Measurements from ENCODE around the gene SLC2A6.

The SLC2A6 gene

DNA sequence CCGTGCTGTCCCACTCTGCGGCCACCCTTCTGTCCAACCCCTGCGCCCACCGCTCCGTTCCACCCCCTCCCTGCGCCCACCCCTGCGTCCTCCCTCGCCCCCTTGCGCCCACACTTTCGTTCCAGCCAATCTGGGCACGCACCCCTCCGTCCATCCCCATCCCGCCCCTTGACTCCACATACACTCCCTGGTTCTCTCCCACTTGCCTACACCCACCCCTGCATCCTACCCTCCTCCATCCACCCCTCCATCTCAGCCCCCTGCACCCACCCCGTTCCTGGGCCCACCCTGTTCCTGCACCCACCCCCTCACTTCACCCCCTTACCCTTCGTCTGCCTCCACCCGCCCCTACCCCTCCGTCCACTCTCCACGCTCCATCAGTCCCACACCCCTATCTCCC, 49.7 kb downstream of the SLC2A6 start:
- Histone ChIP-seq H3K27me3 (ENCODE audit: insufficient read depth, poor library complexity, severe bottlenecking) (peaks cover 8% of the 10 kb centered on the region), H3K4me3 (replicated peaks; ENCODE audit: insufficient read depth, low read length) (no peak overlapping the region), H3K27ac (replicated peaks) (no peak overlapping the region)
- TF ChIP-seq POLR2AphosphoS5 (IDR thresholded peaks at IDR 0.05; ENCODE audit: low read depth): no peak
- TF ChIP-seq GABPA (IDR thresholded peaks at IDR 0.05; ENCODE audit: low read depth): no peak
- TF ChIP-seq, protein P1, sequence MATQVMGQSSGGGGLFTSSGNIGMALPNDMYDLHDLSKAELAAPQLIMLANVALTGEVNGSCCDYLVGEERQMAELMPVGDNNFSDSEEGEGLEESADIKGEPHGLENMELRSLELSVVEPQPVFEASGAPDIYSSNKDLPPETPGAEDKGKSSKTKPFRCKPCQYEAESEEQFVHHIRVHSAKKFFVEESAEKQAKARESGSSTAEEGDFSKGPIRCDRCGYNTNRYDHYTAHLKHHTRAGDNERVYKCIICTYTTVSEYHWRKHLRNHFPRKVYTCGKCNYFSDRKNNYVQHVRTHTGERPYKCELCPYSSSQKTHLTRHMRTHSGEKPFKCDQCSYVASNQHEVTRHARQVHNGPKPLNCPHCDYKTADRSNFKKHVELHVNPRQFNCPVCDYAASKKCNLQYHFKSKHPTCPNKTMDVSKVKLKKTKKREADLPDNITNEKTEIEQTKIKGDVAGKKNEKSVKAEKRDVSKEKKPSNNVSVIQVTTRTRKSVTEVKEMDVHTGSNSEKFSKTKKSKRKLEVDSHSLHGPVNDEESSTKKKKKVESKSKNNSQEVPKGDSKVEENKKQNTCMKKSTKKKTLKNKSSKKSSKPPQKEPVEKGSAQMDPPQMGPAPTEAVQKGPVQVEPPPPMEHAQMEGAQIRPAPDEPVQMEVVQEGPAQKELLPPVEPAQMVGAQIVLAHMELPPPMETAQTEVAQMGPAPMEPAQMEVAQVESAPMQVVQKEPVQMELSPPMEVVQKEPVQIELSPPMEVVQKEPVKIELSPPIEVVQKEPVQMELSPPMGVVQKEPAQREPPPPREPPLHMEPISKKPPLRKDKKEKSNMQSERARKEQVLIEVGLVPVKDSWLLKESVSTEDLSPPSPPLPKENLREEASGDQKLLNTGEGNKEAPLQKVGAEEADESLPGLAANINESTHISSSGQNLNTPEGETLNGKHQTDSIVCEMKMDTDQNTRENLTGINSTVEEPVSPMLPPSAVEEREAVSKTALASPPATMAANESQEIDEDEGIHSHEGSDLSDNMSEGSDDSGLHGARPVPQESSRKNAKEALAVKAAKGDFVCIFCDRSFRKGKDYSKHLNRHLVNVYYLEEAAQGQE (IDR thresholded peaks at IDR 0.05; ENCODE audit: insufficient replicate concordance, low read depth): no peak
- TF ChIP-seq, protein P2, sequence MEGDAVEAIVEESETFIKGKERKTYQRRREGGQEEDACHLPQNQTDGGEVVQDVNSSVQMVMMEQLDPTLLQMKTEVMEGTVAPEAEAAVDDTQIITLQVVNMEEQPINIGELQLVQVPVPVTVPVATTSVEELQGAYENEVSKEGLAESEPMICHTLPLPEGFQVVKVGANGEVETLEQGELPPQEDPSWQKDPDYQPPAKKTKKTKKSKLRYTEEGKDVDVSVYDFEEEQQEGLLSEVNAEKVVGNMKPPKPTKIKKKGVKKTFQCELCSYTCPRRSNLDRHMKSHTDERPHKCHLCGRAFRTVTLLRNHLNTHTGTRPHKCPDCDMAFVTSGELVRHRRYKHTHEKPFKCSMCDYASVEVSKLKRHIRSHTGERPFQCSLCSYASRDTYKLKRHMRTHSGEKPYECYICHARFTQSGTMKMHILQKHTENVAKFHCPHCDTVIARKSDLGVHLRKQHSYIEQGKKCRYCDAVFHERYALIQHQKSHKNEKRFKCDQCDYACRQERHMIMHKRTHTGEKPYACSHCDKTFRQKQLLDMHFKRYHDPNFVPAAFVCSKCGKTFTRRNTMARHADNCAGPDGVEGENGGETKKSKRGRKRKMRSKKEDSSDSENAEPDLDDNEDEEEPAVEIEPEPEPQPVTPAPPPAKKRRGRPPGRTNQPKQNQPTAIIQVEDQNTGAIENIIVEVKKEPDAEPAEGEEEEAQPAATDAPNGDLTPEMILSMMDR (IDR thresholded peaks at IDR 0.05; ENCODE audit: insufficient read depth, low read length): no peak
- TF ChIP-seq SPI1 (IDR thresholded peaks at IDR 0.05; ENCODE audit: borderline replicate concordance, low read depth): no peak
- DNase-seq (ENCODE audit: low read depth in 1 of 2, low spot score in 1 of 2): no peak

DNA sequence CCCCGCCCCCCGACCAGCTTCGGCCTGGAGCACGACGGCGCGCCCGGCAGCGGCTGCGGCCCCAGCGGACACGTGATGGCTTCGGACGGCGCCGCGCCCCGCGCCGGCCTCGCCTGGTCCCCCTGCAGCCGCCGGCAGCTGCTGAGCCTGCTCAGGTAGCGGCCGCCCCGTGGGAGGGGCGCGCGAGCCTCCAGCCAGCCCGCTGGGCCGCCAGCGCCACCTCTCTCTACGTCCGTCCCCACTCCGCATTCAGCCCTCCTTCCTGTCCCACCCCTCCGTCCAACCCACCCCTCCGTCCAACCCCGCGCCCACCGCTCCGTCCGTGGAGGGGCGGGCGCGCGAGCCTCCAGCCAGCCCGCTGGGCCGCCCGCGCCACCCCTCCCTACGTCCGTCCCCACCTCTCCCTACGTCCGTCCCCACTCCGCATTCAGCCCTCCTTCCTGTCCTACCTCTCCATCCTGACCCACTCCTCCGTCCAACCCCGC, 50.2 kb downstream of the SLC2A6 start:
- H3K27me3 ChIP-seq (ENCODE audit: insufficient read depth, poor library complexity, severe bottlenecking): peaks cover 8% of the 10 kb centered on the region
- no peak overlapping the region for H3K27ac ChIP-seq (replicated peaks)
- no peak overlapping the region for H3K4me3 ChIP-seq (replicated peaks; ENCODE audit: insufficient read depth, low read length)
- TF ChIP-seq GABPA (IDR thresholded peaks at IDR 0.05; ENCODE audit: low read depth): no peak
- TF ChIP-seq, protein P1 (IDR thresholded peaks at IDR 0.05; ENCODE audit: insufficient replicate concordance, low read depth): no peak
- no peak for TF ChIP-seq SPI1 (IDR thresholded peaks at IDR 0.05; ENCODE audit: borderline replicate concordance, low read depth)
- TF ChIP-seq, protein P2 (IDR thresholded peaks at IDR 0.05; ENCODE audit: insufficient read depth, low read length): no peak
- TF ChIP-seq POLR2AphosphoS5 (IDR thresholded peaks at IDR 0.05; ENCODE audit: low read depth): no peak
- DNase-seq (ENCODE audit: low read depth in 1 of 2, low spot score in 1 of 2): no peak

DNA sequence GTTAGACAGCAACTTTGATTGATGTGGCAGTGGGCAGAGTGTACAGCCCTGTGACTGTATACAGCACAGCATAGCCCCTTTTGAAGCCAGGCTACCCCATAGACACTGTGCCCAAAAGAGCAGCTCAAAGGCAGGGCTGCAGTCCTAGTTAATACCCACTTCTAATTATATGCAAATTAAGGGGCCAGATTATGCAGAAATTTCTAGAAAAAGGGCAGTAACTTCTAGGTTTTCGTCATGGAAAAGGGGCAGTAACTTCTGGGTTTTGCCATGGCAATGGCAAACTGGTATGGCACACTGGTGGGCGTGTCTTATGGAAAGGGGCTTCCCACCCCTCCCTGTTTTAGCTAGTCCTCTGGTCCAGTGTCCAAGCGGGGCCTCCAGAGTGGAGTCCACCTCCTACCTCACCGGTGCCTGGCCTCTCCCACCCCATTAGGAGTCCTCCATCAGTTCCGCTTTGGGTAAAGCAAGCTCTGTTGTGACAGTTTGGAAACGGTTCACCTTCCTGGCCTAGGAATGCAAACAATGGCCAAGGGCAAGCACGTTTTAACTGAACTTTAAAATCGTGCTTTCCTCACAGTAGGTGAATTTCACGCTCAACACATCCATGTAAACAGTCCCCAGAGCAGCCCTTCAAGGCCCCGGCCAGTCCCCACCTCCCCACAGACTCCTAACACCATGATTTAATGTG, 51.1 kb downstream of the SLC2A6 start:
- Histone ChIP-seq H3K4me3 (replicated peaks; ENCODE audit: insufficient read depth, low read length) (no peak overlapping the region), H3K27ac (replicated peaks) (no peak overlapping the region), H3K27me3 (ENCODE audit: insufficient read depth, poor library complexity, severe bottlenecking) (peaks cover 8% of the 10 kb centered on the region)
- DNase-seq (ENCODE audit: low read depth in 1 of 2, low spot score in 1 of 2): no peak
- TF ChIP-seq, protein P1 (IDR thresholded peaks at IDR 0.05; ENCODE audit: insufficient replicate concordance, low read depth): no peak
- TF ChIP-seq, protein P2 (IDR thresholded peaks at IDR 0.05; ENCODE audit: insufficient read depth, low read length): no peak
- TF ChIP-seq GABPA (IDR thresholded peaks at IDR 0.05; ENCODE audit: low read depth) (no peak), POLR2AphosphoS5 (IDR thresholded peaks at IDR 0.05; ENCODE audit: low read depth) (no peak), SPI1 (IDR thresholded peaks at IDR 0.05; ENCODE audit: borderline replicate concordance, low read depth) (no peak)

Measured in HL-60 (cell line).